Measurements from ENCODE around the gene MRC1.

- no peak for TF ChIP-seq SUZ12 (IDR thresholded peaks at IDR 0.05; ENCODE audit: extremely low read depth, insufficient read depth, insufficient read length)
- no peak for TF ChIP-seq YY1 (IDR thresholded peaks at IDR 0.05; ENCODE audit: insufficient read depth, insufficient read length)
These were observed 3.8 kb upstream of the MRC1 start for GRCh38 chr10:17805330-17805729.
